RWPE2 (cell line): ENCODE data around the gene DDX42.
"Not testable (repeated sequence)": the region's sequence is repeated elsewhere in the genome, so short reads cannot be mapped to it uniquely, and the experiment has no call there.

ENCODE experiments used
- ATAC-seq: fragments of 200-7000 bp; cut with Tn5 transposase; 3 replicates; pipeline ENCODE4 v1.9.1; 2021; ENCODE audit warnings: low read depth
- DNase-seq: peaks from one replicate; pipeline ENCODE4 v3.0.0-alpha.2; 2020; ENCODE audit warnings: low spot score
- H3K27ac ChIP-seq: fragments of 450-650 bp; 2 replicates; pipeline ENCODE4 v1.5.1; 2017; ENCODE audit warnings: mild to moderate bottlenecking; ENCODE audit not compliant: poor library complexity, severe bottlenecking
- H3K27me3 ChIP-seq: fragments of 250-450 bp; sonication (Bioruptor Pico); 2 replicates; pipeline ENCODE4 v1.5.1; 2021; ENCODE audit warnings: mild to moderate bottlenecking, moderate library complexity; ENCODE audit not compliant: insufficient read depth, poor library complexity, severe bottlenecking
- H3K36me3 ChIP-seq: fragments of 250-450 bp; sonication (Bioruptor Pico); 2 replicates; pipeline ENCODE4 v1.5.1; 2020; ENCODE audit warnings: low read depth, mild to moderate bottlenecking, moderate library complexity
- H3K4me1 ChIP-seq: fragments of 250-450 bp; sonication (Bioruptor Pico); 2 replicates; pipeline ENCODE4 v1.5.1; 2021; ENCODE audit warnings: mild to moderate bottlenecking, moderate library complexity; ENCODE audit not compliant: insufficient read depth, poor library complexity, severe bottlenecking
- H3K4me3 ChIP-seq: fragments of 250-450 bp; sonication (Bioruptor Pico); 2 replicates; pipeline ENCODE4 v1.5.1; 2021; ENCODE audit warnings: mild to moderate bottlenecking, moderate library complexity; ENCODE audit not compliant: severe bottlenecking
- H3K9me3 ChIP-seq: fragments of 250-450 bp; sonication (Bioruptor Pico); 2 replicates; pipeline ENCODE4 v1.5.1; 2021; ENCODE audit warnings: mild to moderate bottlenecking, moderate library complexity; ENCODE audit not compliant: severe bottlenecking
- TF ChIP-seq, protein P1 (sequence below): fragments of 450-650 bp; IDR thresholded peaks from one replicate; pipeline ENCODE4 v1.5.1; 2017; ENCODE audit warnings: mild to moderate bottlenecking, moderate library complexity; ENCODE audit not compliant: poor library complexity, severe bottlenecking

DDX42 gene

GRCh38 chr17:63786117-63786516, 12.1 kb downstream of the DDX42 start:
- TF ChIP-seq, protein P1, sequence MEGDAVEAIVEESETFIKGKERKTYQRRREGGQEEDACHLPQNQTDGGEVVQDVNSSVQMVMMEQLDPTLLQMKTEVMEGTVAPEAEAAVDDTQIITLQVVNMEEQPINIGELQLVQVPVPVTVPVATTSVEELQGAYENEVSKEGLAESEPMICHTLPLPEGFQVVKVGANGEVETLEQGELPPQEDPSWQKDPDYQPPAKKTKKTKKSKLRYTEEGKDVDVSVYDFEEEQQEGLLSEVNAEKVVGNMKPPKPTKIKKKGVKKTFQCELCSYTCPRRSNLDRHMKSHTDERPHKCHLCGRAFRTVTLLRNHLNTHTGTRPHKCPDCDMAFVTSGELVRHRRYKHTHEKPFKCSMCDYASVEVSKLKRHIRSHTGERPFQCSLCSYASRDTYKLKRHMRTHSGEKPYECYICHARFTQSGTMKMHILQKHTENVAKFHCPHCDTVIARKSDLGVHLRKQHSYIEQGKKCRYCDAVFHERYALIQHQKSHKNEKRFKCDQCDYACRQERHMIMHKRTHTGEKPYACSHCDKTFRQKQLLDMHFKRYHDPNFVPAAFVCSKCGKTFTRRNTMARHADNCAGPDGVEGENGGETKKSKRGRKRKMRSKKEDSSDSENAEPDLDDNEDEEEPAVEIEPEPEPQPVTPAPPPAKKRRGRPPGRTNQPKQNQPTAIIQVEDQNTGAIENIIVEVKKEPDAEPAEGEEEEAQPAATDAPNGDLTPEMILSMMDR: no peak
- ATAC-seq (no peak), DNase-seq (no peak)
- Histone ChIP-seq H3K27me3 (no peaks in the 10 kb centered on the region), H3K4me1 (peaks cover 43% of the 10 kb centered on the region), H3K4me3 (no peak overlapping the region), H3K9me3 (no peaks in the 10 kb centered on the region), H3K27ac (peak overlapping the region; percentile 81), H3K36me3 (peaks cover 91% of the 10 kb centered on the region)

DNA sequence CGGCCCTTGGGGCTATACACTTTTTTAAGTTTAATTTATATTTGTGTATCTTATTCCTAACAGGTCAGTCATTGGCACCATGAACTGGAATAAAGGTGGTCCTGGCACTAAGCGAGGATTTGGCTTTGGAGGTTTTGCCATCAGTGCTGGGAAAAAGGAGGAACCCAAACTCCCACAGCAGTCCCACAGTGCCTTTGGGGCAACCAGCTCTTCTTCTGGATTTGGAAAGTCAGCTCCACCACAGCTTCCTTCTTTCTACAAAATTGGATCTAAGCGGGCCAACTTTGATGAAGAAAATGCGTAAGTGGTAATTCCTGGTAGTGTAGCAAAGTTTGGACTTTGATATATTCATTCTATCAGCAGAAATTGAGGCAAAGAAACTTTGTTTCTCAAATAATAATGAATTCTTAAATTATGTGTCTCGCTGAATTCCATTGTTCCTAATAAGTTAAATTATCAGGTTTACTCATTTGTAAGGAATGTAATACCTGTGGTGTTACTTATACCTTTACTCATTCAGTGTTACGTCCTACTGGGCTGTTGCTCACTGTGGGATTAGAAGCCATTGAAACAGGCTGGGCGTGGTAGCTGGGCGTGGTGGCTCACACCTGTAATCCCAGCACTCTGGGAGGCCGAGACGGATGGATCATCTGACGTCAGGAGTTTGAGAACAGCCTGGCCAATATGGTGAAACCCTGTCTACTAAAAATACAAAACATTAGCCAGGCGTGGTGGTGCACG, 13.2 kb downstream of the DDX42 start:
- Histone ChIP-seq H3K4me1 (peaks cover 51% of the 10 kb centered on the region), H3K27ac (peak overlapping the region; percentile 81), H3K27me3 (no peaks in the 10 kb centered on the region), H3K4me3 (no peak overlapping the region), H3K36me3 (peaks cover 91% of the 10 kb centered on the region), H3K9me3 (no peaks in the 10 kb centered on the region)
- peak; percentile 91 for ATAC-seq
- TF ChIP-seq, protein P1: no peak
- DNase-seq: peak; percentile 84

DNA sequence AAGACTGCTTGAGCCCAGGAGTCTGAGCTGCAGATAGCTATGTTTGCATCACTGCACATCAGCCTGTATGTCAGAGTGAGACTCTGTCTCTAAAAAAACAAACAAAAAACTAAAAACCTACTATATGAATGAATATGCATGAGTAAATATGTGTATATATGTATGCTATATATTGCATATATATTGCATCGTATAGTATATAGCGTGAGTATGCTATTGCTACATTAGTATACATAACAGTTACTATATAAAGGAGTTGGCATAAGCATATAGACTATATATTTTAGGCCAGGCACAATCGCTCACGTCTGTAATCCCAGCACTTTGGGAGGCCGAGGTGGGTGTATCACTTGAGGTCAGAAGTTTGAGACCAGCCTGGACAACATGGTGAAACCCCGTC, 16.1 kb downstream of the DDX42 start:
- H3K27me3 ChIP-seq: no peaks in the 10 kb centered on the region
- H3K9me3 ChIP-seq: no peaks in the 10 kb centered on the region
- H3K36me3 ChIP-seq: peaks cover 93% of the 10 kb centered on the region
- TF ChIP-seq, protein P1: no peak
- DNase-seq (no peak), ATAC-seq (no peak)
- no peak overlapping the region for H3K4me3 ChIP-seq
- peaks cover 40% of the 10 kb centered on the region for H3K4me1 ChIP-seq
- no peak overlapping the region for H3K27ac ChIP-seq

- Histone ChIP-seq H3K36me3 (peaks cover 97% of the 10 kb centered on the region), H3K9me3 (no peaks in the 10 kb centered on the region), H3K4me1 (peaks cover 19% of the 10 kb centered on the region), H3K27me3 (no peaks in the 10 kb centered on the region), H3K27ac (peak overlapping the region; percentile 23), H3K4me3 (no peak overlapping the region)
- TF ChIP-seq, protein P1: no peak
- no peak for DNase-seq
- ATAC-seq: peak; percentile 46; the same call in 1 of the 3 replicates
Measured at GRCh38 chr17:63792055-63792729, 18.2 kb downstream of the DDX42 start.

- DNase-seq, H3K27me3 ChIP-seq, H3K4me3 ChIP-seq, H3K27ac ChIP-seq, H3K9me3 ChIP-seq, ATAC-seq: not testable (repeated sequence)
- H3K36me3 ChIP-seq: peaks cover 100% of the 10 kb centered on the region
- peaks cover 13% of the 10 kb centered on the region for H3K4me1 ChIP-seq
Measured at GRCh38 chr17:63796375-63796774, 22.4 kb downstream of the DDX42 start.
